ENCODE results near the gene KRTCAP2.

DNA sequence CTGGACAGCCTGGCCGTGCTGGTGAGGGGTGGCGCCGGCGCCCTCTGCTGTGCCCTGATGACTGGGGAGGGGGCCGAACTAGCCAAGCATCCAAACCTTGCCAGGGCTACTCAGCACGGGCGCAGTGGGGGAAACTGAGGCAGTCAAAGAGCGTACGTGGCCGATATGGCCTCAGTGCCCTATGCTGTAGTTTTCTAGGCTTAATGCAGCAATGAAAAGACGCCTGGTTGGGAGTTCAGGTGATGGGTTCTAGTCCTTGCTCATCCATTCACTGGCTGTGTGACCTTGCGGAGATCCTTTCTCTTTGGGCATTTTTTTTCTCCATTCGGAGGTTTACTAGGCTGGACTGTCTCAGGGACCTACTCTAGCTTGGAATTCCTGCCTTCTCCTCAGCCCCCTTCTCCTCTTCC, 36.2 kb upstream of the KRTCAP2 start:
- TF ChIP-seq EZH2 (IDR thresholded peaks at IDR 0.05; ENCODE audit: insufficient read depth, poor library complexity, severe bottlenecking) (no peak), EZH2phosphoT487 (IDR thresholded peaks at IDR 0.05; ENCODE audit: insufficient read depth, low read depth) (no peak)
